Measurements from ENCODE around the gene APP. TPM values are rescaled to one million over a fixed set of nuclear protein-coding genes. Genes with fewer than 3 reads are reported as not detected.

The APP gene
- total and polyA plus RNA-seq, 10 of the 15 experiments (the other 5 are each of a cell fraction or from before 2014, with no cell fraction given) = 8.8 to 94.9 (median 51.0) TPM

GRCh38 chr21:25897383-25897782 lies 273.2 kb downstream of the APP start:
- SMC1A ChIA-PET (ENCODE audit: uncharacterized antibody, unreplicated experiment) = no interaction called here
- Histone ChIP-seq H4K20me1 (ENCODE audit: control insufficient read depth, insufficient read depth) (no peaks in the 10 kb centered on the region), H3K79me2 (ENCODE audit: control insufficient read depth, insufficient read depth, low read length) (no peaks in the 10 kb centered on the region), H3K36me3 (ENCODE audit: control insufficient read depth in 2 of 2, insufficient read depth in 2 of 2, low read length in 1 of 2) (no peaks in the 10 kb centered on the region), H3K27me3 (replicated peaks in 1 of 2; ENCODE audit: control insufficient read depth in 2 of 2, insufficient read depth in 2 of 2, low read length in 1 of 2) (no peaks in the 10 kb centered on the region), H3K4me3 (no peak overlapping the region), H3K27ac (ENCODE audit: control insufficient read depth, insufficient read depth) (no peak overlapping the region), H3K4me2 (ENCODE audit: control insufficient read depth, insufficient read depth) (no peak overlapping the region), H3K9ac (ENCODE audit: control insufficient read depth, insufficient read depth, low read length) (no peak overlapping the region), H2AFZ (ENCODE audit: control insufficient read depth, low read depth, low read length) (no peak overlapping the region), H3K9me3 (replicated peaks; ENCODE audit: control insufficient read depth, insufficient read depth, low read length) (no peaks in the 10 kb centered on the region), H3K4me1 (ENCODE audit: control insufficient read depth, insufficient read depth, low read length) (no peaks in the 10 kb centered on the region)
- no peak for TF ChIP-seq ZSCAN29 (IDR thresholded peaks at IDR 0.05)
- no peak for TF ChIP-seq ELK1 (IDR thresholded peaks at IDR 0.05; ENCODE audit: low read depth, low read length)
- TF ChIP-seq NR2C2 (IDR thresholded peaks at IDR 0.05; ENCODE audit: borderline replicate concordance, control insufficient read depth, insufficient read length, low read depth) = no peak
- TF ChIP-seq LARP7 (IDR thresholded peaks at IDR 0.05) = no peak
- no peak for TF ChIP-seq NFYB (IDR thresholded peaks at IDR 0.05; ENCODE audit: insufficient read depth, low read depth, low read length)
- intact Hi-C loops (cut with micrococcal nuclease; ENCODE audit: unreplicated experiment) (loop anchor here (5.0 kb wide), 2 partner anchors 270 to 820 kb away; no protein-coding TSS in a partner anchor), in situ Hi-C loops (cut with MboI) (no loop called here)
- POLR2A ChIA-PET = no interaction called here
- CTCF ChIA-PET = interaction anchor here (1.4 kb wide), 1 partner anchor 135 kb away, joined by 4 read pairs; no protein-coding TSS in a partner anchor
- RAD21 ChIA-PET (ENCODE audit: unreplicated experiment) = no interaction called here
- 10% methylated on average over 4 of the region's 4 CpGs for WGBS (ENCODE audit: insufficient coverage, insufficient replicate concordance, low lambda C conversion rate, missing lambda C conversion rate)
- FAIRE-seq (no peak), ATAC-seq (no peak), DNase-seq (ENCODE audit: low read depth, low spot score) (no peak)
- BruUV-seq (replicated peaks) = no TSS peak

DNA sequence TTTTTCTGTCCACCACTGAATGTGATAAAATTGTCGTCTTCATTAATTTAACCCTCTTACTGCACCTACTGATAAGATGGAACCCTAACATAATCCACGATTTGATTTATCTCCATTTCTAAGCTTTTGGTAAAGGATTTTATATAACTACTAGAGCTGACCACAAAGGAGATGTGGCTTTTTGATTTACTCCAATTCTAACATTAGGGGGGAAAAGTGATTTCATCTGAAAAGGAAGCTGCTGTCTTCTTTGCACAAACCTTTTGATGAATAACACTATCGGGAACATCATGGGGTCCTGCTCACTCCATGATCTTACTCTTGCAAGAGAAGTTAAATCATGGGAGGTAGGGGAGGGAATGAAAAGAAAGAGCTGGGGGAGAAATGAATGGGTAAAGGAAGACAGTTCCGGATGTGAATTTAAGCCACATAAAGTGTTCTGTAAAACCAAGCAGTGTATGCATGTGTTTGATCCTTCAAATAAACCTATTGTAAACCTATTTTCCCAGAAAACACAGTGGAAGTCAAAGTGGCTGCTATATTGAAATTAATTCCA lies 274.0 kb downstream of the APP start:
- no peak overlapping the region for H3K27ac ChIP-seq (ENCODE audit: control insufficient read depth, insufficient read depth)
- no peak overlapping the region for H3K4me3 ChIP-seq
- H3K79me2 ChIP-seq (ENCODE audit: control insufficient read depth, insufficient read depth, low read length) = no peaks in the 10 kb centered on the region
- ChIA-PET CTCF (interaction anchor here (1.1 to 2.2 kb wide), 5 partner anchors 14 to 274 kb away, joined by 3 to 25 read pairs (median 4); partner anchors contain the start of gene APP), POLR2A (no interaction called here), RAD21 (ENCODE audit: unreplicated experiment) (interaction anchor here (1.6 kb wide), 1 partner anchor 272 kb away, joined by 6 read pairs; no protein-coding TSS in a partner anchor), SMC1A (ENCODE audit: uncharacterized antibody, unreplicated experiment) (interaction anchor here (0.6 to 0.9 kb wide), 2 partner anchors 17 to 97 kb away, joined by 3 read pairs; no protein-coding TSS in a partner anchor)
- no peaks in the 10 kb centered on the region for H3K4me1 ChIP-seq (ENCODE audit: control insufficient read depth, insufficient read depth, low read length)
- BruUV-seq (replicated peaks) = no TSS peak
- ATAC-seq (no peak), DNase-seq (ENCODE audit: low read depth, low spot score) (no peak), FAIRE-seq (no peak)
- no peaks in the 10 kb centered on the region for H3K9me3 ChIP-seq (replicated peaks; ENCODE audit: control insufficient read depth, insufficient read depth, low read length)
- intact Hi-C loops (cut with micrococcal nuclease; ENCODE audit: unreplicated experiment) = loop anchor here (5.0 kb wide), 2 partner anchors 271 to 821 kb away; no protein-coding TSS in a partner anchor
- H3K9ac ChIP-seq (ENCODE audit: control insufficient read depth, insufficient read depth, low read length) = no peak overlapping the region
- in situ Hi-C loops (cut with MboI) = no loop called here
- no peak for TF ChIP-seq CHD1 (IDR thresholded peaks at IDR 0.05; ENCODE audit: low read depth, low read length)
- no peak for TF ChIP-seq STAT3 (IDR thresholded peaks at IDR 0.05; ENCODE audit: low read depth, low read length)
- no peak for TF ChIP-seq TBL1XR1 (IDR thresholded peaks at IDR 0.05; ENCODE audit: low read depth, low read length)
- no peak for TF ChIP-seq IKZF1 (conservative IDR thresholded peaks at IDR 0.05)
- no peak for TF ChIP-seq RAD51 (IDR thresholded peaks at IDR 0.05)
- TF ChIP-seq, protein P1, sequence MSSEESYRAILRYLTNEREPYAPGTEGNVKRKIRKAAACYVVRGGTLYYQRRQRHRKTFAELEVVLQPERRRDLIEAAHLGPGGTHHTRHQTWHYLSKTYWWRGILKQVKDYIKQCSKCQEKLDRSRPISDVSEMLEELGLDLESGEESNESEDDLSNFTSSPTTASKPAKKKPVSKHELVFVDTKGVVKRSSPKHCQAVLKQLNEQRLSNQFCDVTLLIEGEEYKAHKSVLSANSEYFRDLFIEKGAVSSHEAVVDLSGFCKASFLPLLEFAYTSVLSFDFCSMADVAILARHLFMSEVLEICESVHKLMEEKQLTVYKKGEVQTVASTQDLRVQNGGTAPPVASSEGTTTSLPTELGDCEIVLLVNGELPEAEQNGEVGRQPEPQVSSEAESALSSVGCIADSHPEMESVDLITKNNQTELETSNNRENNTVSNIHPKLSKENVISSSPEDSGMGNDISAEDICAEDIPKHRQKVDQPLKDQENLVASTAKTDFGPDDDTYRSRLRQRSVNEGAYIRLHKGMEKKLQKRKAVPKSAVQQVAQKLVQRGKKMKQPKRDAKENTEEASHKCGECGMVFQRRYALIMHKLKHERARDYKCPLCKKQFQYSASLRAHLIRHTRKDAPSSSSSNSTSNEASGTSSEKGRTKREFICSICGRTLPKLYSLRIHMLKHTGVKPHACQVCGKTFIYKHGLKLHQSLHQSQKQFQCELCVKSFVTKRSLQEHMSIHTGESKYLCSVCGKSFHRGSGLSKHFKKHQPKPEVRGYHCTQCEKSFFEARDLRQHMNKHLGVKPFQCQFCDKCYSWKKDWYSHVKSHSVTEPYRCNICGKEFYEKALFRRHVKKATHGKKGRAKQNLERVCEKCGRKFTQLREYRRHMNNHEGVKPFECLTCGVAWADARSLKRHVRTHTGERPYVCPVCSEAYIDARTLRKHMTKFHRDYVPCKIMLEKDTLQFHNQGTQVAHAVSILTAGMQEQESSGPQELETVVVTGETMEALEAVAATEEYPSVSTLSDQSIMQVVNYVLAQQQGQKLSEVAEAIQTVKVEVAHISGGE (CRISPR knock-in tag; IDR thresholded peaks at IDR 0.05) = no peak
- TF ChIP-seq JUNB (IDR thresholded peaks at IDR 0.05) = no peak
- WGBS (ENCODE audit: insufficient coverage, insufficient replicate concordance, low lambda C conversion rate, missing lambda C conversion rate) = 12% methylated on average over 4 of the region's 4 CpGs
- no peak overlapping the region for H2AFZ ChIP-seq (ENCODE audit: control insufficient read depth, low read depth, low read length)
- H3K36me3 ChIP-seq (ENCODE audit: control insufficient read depth in 2 of 2, insufficient read depth in 2 of 2, low read length in 1 of 2) = no peaks in the 10 kb centered on the region
- no peak overlapping the region for H3K4me2 ChIP-seq (ENCODE audit: control insufficient read depth, insufficient read depth)
- no peaks in the 10 kb centered on the region for H4K20me1 ChIP-seq (ENCODE audit: control insufficient read depth, insufficient read depth)
- H3K27me3 ChIP-seq (replicated peaks in 1 of 2; ENCODE audit: control insufficient read depth in 2 of 2, insufficient read depth in 2 of 2, low read length in 1 of 2) = no peaks in the 10 kb centered on the region

Data from GM12878 (cell line).